ENCODE data around the gene SPNS2.
A peak's percentile ranks its signal among the peaks of the same experiment; 100 is the strongest.

SPNS2 gene

GRCh38 chr17:4547118-4547906, 48.6 kb downstream of the SPNS2 start:
- no peak for TF ChIP-seq CTCF (conservative IDR thresholded peaks at IDR 0.05; ENCODE audit: low read depth, low read length)
- no peak overlapping the region for H3K4me3 ChIP-seq (ENCODE audit: low read depth, low read length)
- no peak for DNase-seq (ENCODE audit: low read depth)

- no peak for TF ChIP-seq CTCF (conservative IDR thresholded peaks at IDR 0.05; ENCODE audit: low read depth, low read length)
- DNase-seq (ENCODE audit: low read depth) = no peak
- no peak overlapping the region for H3K4me3 ChIP-seq (ENCODE audit: low read depth, low read length)
These were observed 49.4 kb downstream of the SPNS2 start for GRCh38 chr17:4548061-4548461.

- no peak overlapping the region for H3K4me3 ChIP-seq (ENCODE audit: low read depth, low read length)
- no peak for DNase-seq (ENCODE audit: low read depth)
- no peak for TF ChIP-seq CTCF (conservative IDR thresholded peaks at IDR 0.05; ENCODE audit: low read depth, low read length)
These were observed 50.2 kb downstream of the SPNS2 start for GRCh38 chr17:4548721-4549531.

GRCh38 chr17:4549781-4550533, 51.3 kb downstream of the SPNS2 start:
- no peak overlapping the region for H3K4me3 ChIP-seq (ENCODE audit: low read depth, low read length)
- no peak for TF ChIP-seq CTCF (conservative IDR thresholded peaks at IDR 0.05; ENCODE audit: low read depth, low read length)

GRCh38 chr17:4550534-4551039, 51.9 kb downstream of the SPNS2 start:
- no peak for TF ChIP-seq CTCF (conservative IDR thresholded peaks at IDR 0.05; ENCODE audit: low read depth, low read length)
- DNase-seq (ENCODE audit: low read depth) = no peak
- H3K4me3 ChIP-seq (ENCODE audit: low read depth, low read length) = no peak overlapping the region

More at GRCh38 chr17:4549781-4550533, 51.3 kb downstream of the SPNS2 start:
- no peak for DNase-seq (ENCODE audit: low read depth)

GRCh38 chr17:4551141-4551540, 52.5 kb downstream of the SPNS2 start:
- DNase-seq (ENCODE audit: low read depth) = no peak
- peak; percentile 16 for TF ChIP-seq CTCF (conservative IDR thresholded peaks at IDR 0.05; ENCODE audit: low read depth, low read length)
- H3K4me3 ChIP-seq (ENCODE audit: low read depth, low read length) = no peak overlapping the region
